ENCODE results near the gene CHAT.

DNA sequence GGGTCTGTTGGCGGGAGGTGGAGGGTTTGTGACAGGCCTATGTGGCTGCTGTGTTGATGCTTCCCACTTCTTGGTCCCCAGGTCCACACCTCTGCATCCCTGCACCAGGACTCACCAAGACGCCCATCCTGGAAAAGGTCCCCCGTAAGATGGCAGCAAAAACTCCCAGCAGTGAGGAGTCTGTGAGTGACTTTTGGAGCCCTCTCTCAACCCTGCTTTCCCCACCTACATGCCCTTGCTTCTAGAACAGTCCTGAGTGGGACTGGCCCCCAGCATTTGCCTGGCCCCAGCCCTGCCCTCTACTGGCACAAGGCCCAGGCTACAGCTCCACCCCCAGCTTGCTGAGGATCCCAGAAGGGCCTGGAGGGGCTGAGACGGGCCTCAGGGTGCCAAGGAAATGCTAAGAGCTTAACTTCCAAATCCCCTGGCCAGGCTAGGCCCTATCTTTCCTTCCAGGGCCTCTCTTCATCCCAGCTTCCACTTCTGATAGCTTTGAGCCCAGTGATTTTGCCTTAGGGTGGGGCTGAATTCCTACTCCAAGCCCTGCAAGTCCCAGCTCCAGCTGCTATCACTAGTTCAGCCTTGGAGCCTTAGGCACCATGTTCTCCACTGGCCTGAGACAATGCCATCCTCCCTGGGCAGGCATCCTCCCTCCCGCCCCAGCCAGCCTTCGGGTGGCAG is 2.7 kb downstream of the CHAT start:
- TF ChIP-seq, protein P1, sequence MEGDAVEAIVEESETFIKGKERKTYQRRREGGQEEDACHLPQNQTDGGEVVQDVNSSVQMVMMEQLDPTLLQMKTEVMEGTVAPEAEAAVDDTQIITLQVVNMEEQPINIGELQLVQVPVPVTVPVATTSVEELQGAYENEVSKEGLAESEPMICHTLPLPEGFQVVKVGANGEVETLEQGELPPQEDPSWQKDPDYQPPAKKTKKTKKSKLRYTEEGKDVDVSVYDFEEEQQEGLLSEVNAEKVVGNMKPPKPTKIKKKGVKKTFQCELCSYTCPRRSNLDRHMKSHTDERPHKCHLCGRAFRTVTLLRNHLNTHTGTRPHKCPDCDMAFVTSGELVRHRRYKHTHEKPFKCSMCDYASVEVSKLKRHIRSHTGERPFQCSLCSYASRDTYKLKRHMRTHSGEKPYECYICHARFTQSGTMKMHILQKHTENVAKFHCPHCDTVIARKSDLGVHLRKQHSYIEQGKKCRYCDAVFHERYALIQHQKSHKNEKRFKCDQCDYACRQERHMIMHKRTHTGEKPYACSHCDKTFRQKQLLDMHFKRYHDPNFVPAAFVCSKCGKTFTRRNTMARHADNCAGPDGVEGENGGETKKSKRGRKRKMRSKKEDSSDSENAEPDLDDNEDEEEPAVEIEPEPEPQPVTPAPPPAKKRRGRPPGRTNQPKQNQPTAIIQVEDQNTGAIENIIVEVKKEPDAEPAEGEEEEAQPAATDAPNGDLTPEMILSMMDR (IDR thresholded peaks at IDR 0.05 in 8 of 11, conservative IDR thresholded peaks at IDR 0.05 in 3 of 11) = no peak
- no peak for TF ChIP-seq POLR2A (IDR thresholded peaks at IDR 0.05)

All from spleen (tissue), 7 donors.